IPS-NIHi11 (cell line): ENCODE data around the gene SRGAP3.

Experiments
- DNase-seq: peaks from one replicate; pipeline ENCODE4 v3.0.0; 2012; ENCODE audit warnings: mixed read lengths, low spot score

Gene SRGAP3

GRCh38 chr3:9047452-9048346, 201.7 kb downstream of the SRGAP3 start:
- no peak for DNase-seq

GRCh38 chr3:9045371-9045770, 204.1 kb downstream of the SRGAP3 start:
- no peak for DNase-seq

DNA sequence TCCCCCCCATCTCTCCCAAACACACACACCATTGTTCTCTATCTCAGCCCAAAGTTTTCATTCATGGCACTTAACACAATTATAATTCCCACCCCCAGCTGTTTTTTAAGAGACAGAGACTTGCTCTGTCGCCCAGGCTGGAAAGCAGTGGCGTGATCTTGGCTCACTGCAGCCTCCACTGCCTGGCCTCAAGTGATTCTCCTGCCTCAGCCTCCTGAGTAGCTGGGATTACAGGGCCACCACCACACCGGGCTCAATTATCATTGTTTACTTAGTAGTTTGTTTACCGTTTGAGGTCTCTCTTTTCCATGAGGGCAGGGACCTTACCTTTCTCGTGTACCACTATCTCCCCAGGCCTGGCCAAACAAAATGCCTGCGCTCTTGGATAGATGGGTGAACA, 206.4 kb downstream of the SRGAP3 start:
- DNase-seq, result no peak

GRCh38 chr3:9041626-9042025, 207.8 kb downstream of the SRGAP3 start:
- DNase-seq, result no peak

- no peak for DNase-seq
Observed at GRCh38 chr3:9040996-9041395, 208.4 kb downstream of the SRGAP3 start.

- DNase-seq, result no peak
Observed at GRCh38 chr3:9037144-9037711, 212.2 kb downstream of the SRGAP3 start.

DNA sequence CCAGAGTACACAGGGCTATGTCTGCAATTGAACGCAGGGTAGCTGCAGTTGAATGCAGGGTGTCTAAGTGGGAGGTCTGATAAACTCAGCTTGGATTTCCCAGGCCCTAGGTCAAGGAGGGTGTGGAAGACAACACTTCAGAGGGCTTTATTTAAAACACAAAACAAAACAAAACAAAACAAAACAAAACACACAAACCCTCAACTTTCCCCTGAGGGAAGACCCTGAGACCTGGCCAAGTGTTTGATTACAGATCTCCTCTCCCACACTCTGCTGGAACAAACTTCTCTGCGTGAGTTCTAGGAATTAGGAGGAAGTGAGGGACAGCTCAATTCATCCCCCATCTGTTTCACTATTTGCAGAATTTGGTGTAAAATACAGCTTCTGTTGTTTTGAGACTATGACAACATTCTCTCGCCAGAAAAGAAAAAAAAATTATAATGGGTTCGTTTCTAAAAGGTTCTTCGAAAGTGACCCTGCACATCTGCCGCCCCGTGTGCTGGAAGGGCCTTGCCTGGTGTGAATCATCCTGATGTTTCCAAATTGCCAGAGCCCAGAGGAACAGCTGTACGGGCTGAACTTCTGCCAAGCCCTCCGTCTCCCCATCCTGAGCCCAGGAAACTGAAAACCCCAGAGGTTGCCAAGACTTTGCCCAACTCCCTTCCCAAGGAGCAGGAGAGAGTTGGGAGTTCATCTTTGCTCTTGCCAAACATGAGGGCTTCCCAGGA, 212.9 kb downstream of the SRGAP3 start:
- DNase-seq, result no peak

DNA sequence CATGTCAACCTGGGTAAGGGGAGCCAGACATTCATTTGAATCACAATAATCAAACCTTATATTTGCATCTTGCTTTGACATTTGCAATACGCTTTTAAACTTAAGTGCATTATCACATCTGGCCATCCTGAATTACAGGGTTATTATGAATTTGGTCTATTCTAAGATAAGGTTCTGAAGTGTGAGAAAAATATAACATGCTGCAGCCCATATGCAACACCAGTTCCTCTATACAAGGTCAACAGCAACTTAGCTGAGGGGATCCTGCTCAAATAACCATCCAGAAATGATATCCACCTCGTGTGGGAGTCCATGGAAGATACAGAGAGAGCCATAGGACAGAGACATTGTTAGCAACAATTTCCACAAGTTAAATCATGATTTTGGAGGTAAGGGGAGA, 213.5 kb downstream of the SRGAP3 start:
- no peak for DNase-seq

GRCh38 chr3:9035473-9035872, 214.0 kb downstream of the SRGAP3 start:
- no peak for DNase-seq

DNA sequence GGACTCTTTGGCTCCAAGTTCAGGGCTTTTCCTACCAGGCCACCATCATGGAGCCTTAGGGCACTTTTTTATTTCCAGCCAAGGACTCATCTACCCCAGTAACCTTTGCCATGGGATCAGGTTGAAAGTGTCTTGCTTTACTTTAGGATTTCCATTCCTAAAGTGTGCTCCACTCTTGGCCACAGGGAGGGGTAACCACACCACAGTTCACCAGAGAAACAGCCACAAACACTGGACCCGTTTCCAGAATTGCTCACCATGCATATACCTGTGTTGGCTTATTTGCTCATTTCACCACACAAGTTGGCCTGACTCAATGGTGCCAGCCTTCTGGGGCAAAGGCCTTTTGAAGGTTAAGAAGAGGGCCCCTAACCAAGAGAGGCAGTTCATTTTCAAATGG, 215.6 kb downstream of the SRGAP3 start:
- no peak for DNase-seq

- DNase-seq, result no peak
Observed at GRCh38 chr3:9032231-9032777, 217.1 kb downstream of the SRGAP3 start.

GRCh38 chr3:9030034-9030433, 219.4 kb downstream of the SRGAP3 start:
- DNase-seq, result no peak

DNA sequence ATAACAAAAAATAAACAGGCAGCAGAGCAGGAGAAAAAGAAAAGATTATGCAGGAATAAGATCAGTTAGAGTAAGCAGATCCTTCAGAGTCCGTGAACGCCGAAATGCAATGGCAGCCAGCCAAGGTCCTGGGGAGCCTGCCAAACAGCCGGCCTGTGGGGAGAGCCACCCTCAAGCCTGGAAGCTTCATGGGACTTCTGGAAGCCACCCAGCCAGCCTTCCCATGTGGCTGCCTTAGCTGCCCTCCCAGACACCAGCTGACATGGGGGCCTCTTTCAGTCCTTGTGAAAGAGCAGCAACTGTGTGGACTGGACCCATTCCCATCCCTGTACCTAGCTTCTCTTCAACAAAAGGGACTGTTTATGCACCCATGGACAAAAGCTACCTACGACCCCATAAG, 221.3 kb downstream of the SRGAP3 start:
- DNase-seq, result no peak

GRCh38 chr3:9026320-9027045, 223.0 kb downstream of the SRGAP3 start:
- no peak for DNase-seq

DNA sequence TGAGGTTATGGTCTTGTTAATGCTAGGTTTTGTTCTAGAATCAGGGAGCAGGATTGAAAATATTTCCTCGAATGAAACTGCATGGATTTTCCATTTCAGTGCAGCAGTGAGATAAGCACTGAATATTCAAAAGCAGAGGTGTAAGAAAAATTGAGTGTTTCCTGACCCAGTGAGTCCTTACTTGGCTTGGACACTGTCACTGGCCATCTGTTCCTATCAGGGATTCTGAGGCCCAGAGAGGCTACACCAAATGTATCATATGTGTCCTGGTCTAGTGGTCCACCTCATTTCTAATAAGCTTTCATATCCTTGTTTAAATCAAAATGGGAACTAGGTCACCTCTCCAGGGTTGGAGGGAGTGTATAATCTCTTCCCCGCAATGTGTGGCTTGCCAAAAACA, 225.1 kb downstream of the SRGAP3 start:
- no peak for DNase-seq

DNA sequence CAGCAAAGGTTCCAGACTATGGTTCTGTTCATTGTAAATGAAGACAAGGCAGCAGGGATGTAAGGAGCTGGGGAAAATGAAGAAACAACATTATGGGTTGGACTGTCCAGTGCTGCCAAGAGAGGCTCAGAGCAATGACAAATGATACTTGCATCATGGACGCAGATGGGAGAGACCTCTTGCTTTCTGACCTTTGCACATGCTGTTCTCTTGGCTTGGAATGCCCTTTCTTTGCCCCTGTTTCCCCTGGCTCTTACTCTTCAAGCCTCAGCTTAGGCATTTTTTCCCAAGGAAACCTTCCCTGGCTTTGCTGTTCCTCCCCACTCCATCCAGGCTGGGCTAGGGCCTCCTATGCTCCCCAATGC, 226.2 kb downstream of the SRGAP3 start:
- no peak for DNase-seq

- DNase-seq, result no peak
Observed at GRCh38 chr3:9022305-9023225, 226.9 kb downstream of the SRGAP3 start.

- no peak for DNase-seq
Observed at GRCh38 chr3:9021271-9022009, 228.0 kb downstream of the SRGAP3 start.

DNA sequence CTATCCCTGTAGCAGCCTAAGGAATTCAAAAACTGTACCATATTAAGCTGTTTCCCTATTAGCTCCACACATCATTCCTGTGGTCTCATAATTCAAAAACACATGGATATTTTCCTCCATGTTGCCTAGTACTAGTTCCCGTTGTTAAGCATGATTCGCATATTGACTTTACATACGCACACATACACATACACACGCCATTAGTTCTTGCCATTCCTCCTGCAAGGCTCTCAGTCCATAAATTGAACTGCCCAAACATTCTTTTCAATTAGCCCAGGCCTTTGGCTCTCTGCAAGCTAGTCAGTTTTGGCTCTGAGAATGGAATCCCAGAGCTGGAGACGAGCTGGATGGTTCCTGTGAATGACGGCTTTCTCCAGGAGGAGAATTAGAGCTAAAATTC, 229.0 kb downstream of the SRGAP3 start:
- no peak for DNase-seq

GRCh38 chr3:9019259-9019961, 230.0 kb downstream of the SRGAP3 start:
- DNase-seq, result no peak
